H1 (cell line): ENCODE data around the gene KATNAL1. TPM values are rescaled to one million over a fixed set of nuclear protein-coding genes. Genes with fewer than 3 reads are reported as not detected.
A peak's percentile ranks its signal among the peaks of the same experiment; 100 is the strongest.

ENCODE experiments used
- CTCF ChIA-PET: fragments of 300-600 bp; sonication (Branson Sonifier 250); formaldehyde crosslinking; loops from one replicate; lab custom pipeline; 2021; ENCODE audit not compliant: partially characterized antibody; lab: Charles Lee
- POLR2A ChIA-PET: fragments of 300-600 bp; sonication (Branson Sonifier 250); formaldehyde crosslinking; loops from one replicate; lab custom pipeline; 2021; ENCODE audit warnings: inconsistent platforms; ENCODE audit not compliant: partially characterized antibody; lab: Charles Lee
- DNase-seq, 2 experiments: peaks; one replicate each; pipeline versions ENCODE4 v3.0.0 to v3.0.0-alpha.2; 2010 to 2022; ENCODE audit warnings: low spot score in 2 of 2, low read depth in 1 of 2, mixed read lengths in 1 of 2
- FAIRE-seq: peaks from 2 replicates; lab custom pipeline; 2011; peaks lifted over from hg19 to GRCh38; lab: Jason Lieb, UNC
- H2AFZ ChIP-seq: 2 replicates; pipeline ENCODE4 v1.8.1; 2012; ENCODE audit warnings: low read length, inconsistent platforms
- H2AK5ac ChIP-seq: 2 replicates; pipeline ENCODE4 v1.6.1; 2013; ENCODE audit warnings: low read depth, low read length
- H2BK120ac ChIP-seq: replicated peaks from 2 replicates; pipeline ENCODE3; 2013; ENCODE audit warnings: low read depth, low read length, inconsistent platforms
- H2BK12ac ChIP-seq: 2 replicates; pipeline ENCODE4 v1.6.1; 2013; ENCODE audit warnings: low read depth, low read length
- H2BK15ac ChIP-seq: 2 replicates; pipeline ENCODE4 v1.6.1; 2013; ENCODE audit warnings: low read length
- H2BK20ac ChIP-seq: 2 replicates; pipeline ENCODE4 v1.6.1; 2013; ENCODE audit warnings: low read length
- H2BK5ac ChIP-seq: 2 replicates; pipeline ENCODE4 v1.6.1; 2013; ENCODE audit warnings: low read depth, low read length
- H3K14ac ChIP-seq: 2 replicates; pipeline ENCODE4 v1.6.1; 2013; ENCODE audit warnings: inconsistent platforms; ENCODE audit not compliant: insufficient read length
- H3K18ac ChIP-seq: 2 replicates; pipeline ENCODE4 v1.6.1; 2013; ENCODE audit warnings: low read length; ENCODE audit errors: extremely low read depth
- H3K23ac ChIP-seq: 2 replicates; pipeline ENCODE4 v1.6.1; 2013; ENCODE audit warnings: inconsistent platforms; ENCODE audit not compliant: insufficient read length
- H3K23me2 ChIP-seq: 2 replicates; pipeline ENCODE4 v1.6.1; 2013; ENCODE audit warnings: low read depth, low read length
- H3K27ac ChIP-seq: 2 replicates; pipeline ENCODE4 v1.6.1; 2011; ENCODE audit warnings: low read depth, low read length, inconsistent platforms
- H3K27me3 ChIP-seq, 4 experiments: replicated peaks in 1 of 4; 1 replicate in 1 of 4; 2 replicates in 3 of 4; pipeline versions ENCODE4 v1.6.1 to v1.8.1; 2011 to 2013; ENCODE audit warnings: low read length in 3 of 4, mild to moderate bottlenecking in 3 of 4, inconsistent platforms in 2 of 4, mixed read lengths in 2 of 4, moderate library complexity in 1 of 4; ENCODE audit not compliant: control insufficient read depth in 3 of 4, insufficient read depth in 3 of 4; ENCODE audit errors: extremely low read depth in 1 of 4
- H3K36me3 ChIP-seq, 4 experiments: 2 replicates each; pipeline versions ENCODE4 v1.6.1 to v1.8.1; 2011 to 2013; ENCODE audit warnings: mild to moderate bottlenecking in 4 of 4, low read length in 3 of 4, moderate library complexity in 2 of 4, control low read depth in 1 of 4, inconsistent platforms in 1 of 4; ENCODE audit not compliant: insufficient read depth in 4 of 4, control insufficient read depth in 2 of 4
- H3K4ac ChIP-seq: replicated peaks from 2 replicates; pipeline ENCODE3; 2013; ENCODE audit warnings: low read length, low read depth, mixed read lengths, inconsistent platforms; ENCODE audit not compliant: insufficient read length
- H3K4me1 ChIP-seq, 4 experiments: replicated peaks in 1 of 4; 1 replicate in 1 of 4; 2 replicates in 3 of 4; pipeline versions ENCODE4 v1.6.1 to v1.8.1; 2011 to 2013; ENCODE audit warnings: low read length in 3 of 4, inconsistent platforms in 2 of 4, mixed read lengths in 1 of 4; ENCODE audit not compliant: insufficient read depth in 4 of 4, control insufficient read depth in 3 of 4
- H3K4me2 ChIP-seq, 2 experiments: 2 replicates each; pipeline versions ENCODE4 v1.6.1 to v1.8.1; 2011 to 2013; ENCODE audit warnings: low read depth in 2 of 2, low read length in 2 of 2, control low read depth in 1 of 2, inconsistent platforms in 1 of 2, mild to moderate bottlenecking in 1 of 2; ENCODE audit not compliant: insufficient read depth in 1 of 2
- H3K4me3 ChIP-seq, 4 experiments: fragments of 200-600, 300-600 bp in 1 of 4; sonication (generic), shearing (Covaris generic), sonication (Bioruptor Twin) in 1 of 4; 2 replicates each; pipeline versions ENCODE4 v1.5.1 to v1.8.1; 2011 to 2016; ENCODE audit warnings: low read length in 4 of 4, low read depth in 3 of 4, control low read depth in 2 of 4, inconsistent platforms in 2 of 4, mild to moderate bottlenecking in 2 of 4, mixed read lengths in 1 of 4, moderate library complexity in 1 of 4; ENCODE audit not compliant: insufficient read depth in 2 of 4; ENCODE audit errors: extremely low read depth in 1 of 4
- H3K56ac ChIP-seq: replicated peaks from 2 replicates; pipeline ENCODE3; 2013; ENCODE audit warnings: low read depth, mild to moderate bottlenecking, mixed read lengths, low read length, inconsistent platforms; ENCODE audit not compliant: insufficient read length
- H3K79me1 ChIP-seq: 2 replicates; pipeline ENCODE4 v1.6.1; 2013; ENCODE audit warnings: low read depth, low read length, control low read depth
- H3K79me2 ChIP-seq, 2 experiments: 2 replicates each; pipeline versions ENCODE4 v1.6.1 to v1.8.1; 2012 to 2013; ENCODE audit warnings: low read length in 2 of 2, mild to moderate bottlenecking in 2 of 2, inconsistent platforms in 1 of 2; ENCODE audit not compliant: insufficient read depth in 2 of 2, control insufficient read depth in 1 of 2
- H3K9ac ChIP-seq, 4 experiments: replicated peaks in 1 of 4; 1 replicate in 1 of 4; 2 replicates in 3 of 4; pipeline versions ENCODE4 v1.6.1 to v1.8.1; 2011 to 2013; ENCODE audit warnings: low read depth in 3 of 4, low read length in 3 of 4, control low read depth in 2 of 4, mild to moderate bottlenecking in 2 of 4, moderate library complexity in 2 of 4, inconsistent platforms in 1 of 4; ENCODE audit errors: extremely low read depth in 1 of 4
- H3K9me3 ChIP-seq, 2 experiments: 2 replicates each; pipeline versions ENCODE4 v1.6.1 to v1.8.1; 2012 to 2013; ENCODE audit warnings: mild to moderate bottlenecking in 2 of 2, moderate library complexity in 2 of 2, control low read depth in 1 of 2, inconsistent platforms in 1 of 2, low read depth in 1 of 2, low read length in 1 of 2, mixed read lengths in 1 of 2; ENCODE audit not compliant: insufficient read depth in 2 of 2
- H4K20me1 ChIP-seq, 2 experiments: replicated peaks in 1 of 2; 2 replicates each; pipeline versions ENCODE3 to v1.8.1; 2011 to 2013; ENCODE audit warnings: inconsistent platforms in 2 of 2, low read length in 2 of 2, mild to moderate bottlenecking in 1 of 2; ENCODE audit not compliant: insufficient read depth in 2 of 2, control insufficient read depth in 1 of 2
- H4K5ac ChIP-seq: 2 replicates; pipeline ENCODE4 v1.6.1; 2013; ENCODE audit warnings: low read length, low read depth, mixed read lengths, inconsistent platforms; ENCODE audit not compliant: insufficient read length
- H4K8ac ChIP-seq: 2 replicates; pipeline ENCODE4 v1.8.0; 2013; ENCODE audit warnings: mild to moderate bottlenecking, moderate library complexity, low read length, inconsistent platforms; ENCODE audit not compliant: insufficient read depth; ENCODE audit errors: extremely low read depth
- H4K91ac ChIP-seq: replicated peaks from 2 replicates; pipeline ENCODE3; 2013; ENCODE audit warnings: low read length, mixed read lengths, inconsistent platforms; ENCODE audit not compliant: insufficient read length
- BCL11A ChIP-seq, 2 experiments: IDR thresholded peaks; one replicate each; pipeline ENCODE4 v1.6.1; 2011; ENCODE audit warnings: low read depth in 2 of 2, low read length in 2 of 2, mild to moderate bottlenecking in 2 of 2
- CHD2 ChIP-seq: IDR thresholded peaks from 2 replicates; pipeline ENCODE4 v1.6.1; 2012; ENCODE audit warnings: low read length, improper control_type of control experiment
- CTBP2 ChIP-seq: IDR thresholded peaks from 2 replicates; pipeline ENCODE4 v1.7.0; 2011; ENCODE audit warnings: borderline replicate concordance, mild to moderate bottlenecking, moderate library complexity, mixed read lengths, low read length; ENCODE audit not compliant: insufficient read depth, insufficient read length
- JUN ChIP-seq: IDR thresholded peaks from 2 replicates; pipeline ENCODE4 v1.6.1; 2011; ENCODE audit warnings: low read depth, mild to moderate bottlenecking, improper control_type of control experiment, low read length
- NRF1 ChIP-seq: IDR thresholded peaks from 2 replicates; pipeline ENCODE4 v1.6.1; 2011; ENCODE audit warnings: mild to moderate bottlenecking, low read depth, low read length, improper control_type of control experiment
- PHF8 ChIP-seq: fragments of 200-600 bp; sonication (generic); conservative IDR thresholded peaks from 2 replicates; pipeline ENCODE4 v1.7.1; 2012; ENCODE audit warnings: low read depth, mild to moderate bottlenecking, inconsistent platforms, low read length, moderate library complexity
- SIN3A ChIP-seq, 2 experiments: IDR thresholded peaks in 1 of 2; conservative IDR thresholded peaks in 1 of 2; 2 replicates each; pipeline ENCODE4 v1.6.1; 2011 to 2012; ENCODE audit warnings: low read length in 2 of 2, improper control_type of control experiment in 1 of 2, low read depth in 1 of 2, mild to moderate bottlenecking in 1 of 2
- TCF12 ChIP-seq: IDR thresholded peaks from 2 replicates; pipeline ENCODE4 v1.6.1; 2011; ENCODE audit warnings: low read depth, mild to moderate bottlenecking, low read length
- WGBS, 2 experiments: shearing (Covaris generic) in 1 of 2; methylation state at CpG; one replicate each; pipeline versions ENCODE4 v1.1.6 to v1.1.7; 2013 to 2015; ENCODE audit warnings: low lambda C conversion rate in 2 of 2, mixed read lengths in 2 of 2, inconsistent platforms in 1 of 2, low coverage in 1 of 2, missing lambda C conversion rate in 1 of 2; ENCODE audit not compliant: insufficient replicate concordance in 2 of 2, insufficient coverage in 1 of 2, insufficient read length in 1 of 2; ENCODE audit errors: extremely low coverage in 1 of 2, missing lambda C conversion rate in 1 of 2; 5-methylcytosine and 5-hydroxymethylcytosine counted together
- long read RNA-seq, 2 experiments: library from RNA in 1 of 2; library from capped mRNA in 1 of 2; stranded (forward); transcript quantifications; one replicate each; pipeline ENCODE4 v2.0.0, GENCODE V29; 2021; ENCODE audit warnings: inconsistent platforms in 1 of 2
- polyA minus RNA-seq, 3 experiments: library from RNA; depleted of rRNA, polyadenylated mRNA; stranded (reverse); fragments of >200 nt; gene quantifications; 1 replicate in 2 of 3; 2 replicates in 1 of 3; pipeline ENCODE4 v1.2.3, GENCODE V29; 2011
- polyA plus RNA-seq, 7 experiments: library from polyadenylated mRNA; depleted of rRNA in 3 of 7; stranded (reverse) in 5 of 7; unstranded in 2 of 7; fragments of >200 nt in 5 of 7; fragments of 200-250 nt in 2 of 7; gene quantifications; 1 replicate in 5 of 7; 2 replicates in 1 of 7; 4 replicates in 1 of 7; pipeline versions ENCODE4 v1.2.1 to v1.2.3, GENCODE V29; 2011 to 2013; ENCODE audit warnings: missing spikeins in 2 of 7, mixed read lengths in 2 of 7
- total RNA-seq: library from RNA; stranded (reverse); fragmentation: NEBNext Ultra II Directional; extraction: Animal tissue kit (Norgen Biotek cat#: 25700); gene quantifications from 2 replicates; pipeline ENCODE4 v1.2.1, GENCODE V29; 2021

Gene KATNAL1
- total RNA-seq (10.2 and 13.2 TPM in 2 replicates), polyA plus RNA-seq (2011; rRNA removed) (3.0 and 4.0 TPM in 2 replicates), polyA minus RNA-seq (2011; rRNA and poly(A)+ RNA removed) (8.2 and 12.3 TPM in 2 replicates)
- 4.4 TPM for polyA plus RNA-seq (2011; cell fraction: cytosol; rRNA removed)
- 1.7 TPM for polyA plus RNA-seq (2011; cell fraction: nucleus; rRNA removed)
- polyA plus RNA-seq (2012, experiment 1 of 2): 4.7 to 8.8 TPM (median 6.6 TPM) in 4 replicates
- 0.38 TPM for polyA plus RNA-seq (2012, experiment 2 of 2)
- 3.4 TPM for polyA plus RNA-seq (2013, experiment 1 of 2)
- 3.1 TPM for polyA plus RNA-seq (2013, experiment 2 of 2)
- polyA minus RNA-seq (2011; cell fraction: cytosol; rRNA and poly(A)+ RNA removed): 9.5 TPM
- 13.1 TPM for polyA minus RNA-seq (2011; cell fraction: nucleus; rRNA and poly(A)+ RNA removed)
- long read RNA-seq, experiment 1, partial matches to known transcripts: 1 of 7 reads
- long read RNA-seq, experiment 1, other reads (novel, unspliced or antisense): 5 of 7 reads
- long read RNA-seq, experiment 2, partial matches to known transcripts: 0 of 7 reads
- long read RNA-seq, experiment 2, other reads (novel, unspliced or antisense): 4 of 7 reads

DNA sequence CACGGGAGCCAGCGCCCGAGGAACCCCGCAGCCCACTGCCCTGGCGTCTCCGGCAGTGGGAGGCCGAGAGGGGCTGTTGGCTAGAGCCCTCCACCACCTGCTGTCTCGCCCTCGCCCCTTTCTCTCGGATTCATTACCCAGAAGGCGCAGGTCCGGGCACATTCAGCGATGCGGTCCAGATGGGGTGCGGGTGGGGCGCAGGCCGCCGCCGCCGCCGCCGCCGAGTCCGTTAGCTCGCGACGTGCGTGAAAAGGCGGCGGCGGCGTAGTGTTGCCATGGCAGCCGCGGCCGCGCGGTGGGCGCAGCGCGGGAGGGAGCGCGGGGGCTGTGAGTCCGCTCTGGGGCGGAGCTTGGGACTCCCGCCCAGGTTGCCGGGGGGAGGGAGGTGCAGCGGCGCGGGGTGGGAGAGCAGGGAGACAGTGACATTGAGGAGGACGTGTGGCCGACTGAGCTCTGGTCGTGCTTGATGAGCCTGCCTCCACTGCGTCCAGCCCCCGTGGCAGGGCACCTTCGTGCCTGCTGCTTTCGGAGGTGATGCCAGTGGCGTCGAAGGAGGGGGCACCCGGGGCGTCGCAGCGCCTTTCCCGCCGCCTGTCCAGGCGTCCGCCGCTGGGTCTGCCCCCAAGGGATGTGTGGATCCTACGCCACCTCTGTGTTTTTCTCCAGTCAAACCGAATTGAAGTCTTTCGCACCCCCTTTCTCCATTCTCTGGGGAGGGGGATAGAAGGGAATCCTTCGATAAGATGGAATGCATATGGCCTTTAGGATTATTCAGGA is at the start of gene KATNAL1:
KATNAL1 (minus strand) TSS at position 358 of the 777 bp plus-strand sequence. CDS start 23,774 bp downstream, outside the sequence.
- Histone ChIP-seq H3K4me1 (peaks cover 0 to 2% (median 0%) of the 10 kb centered on the region in 4 experiments; a peak in 2 of 7 replicates), H3K18ac (peak within 1 kb of the TSS; percentile 97), H3K4ac (peak within 1 kb of the TSS; percentile 59), H3K79me2 (peaks cover 0 to 31% of the 10 kb centered on the region in 2 experiments; a peak in 2 of 4 replicates), H2BK20ac (no peak within 1 kb of the TSS), H2BK15ac (no peak within 1 kb of the TSS; the same call in 1 of the 2 replicates), H3K23ac (no peak within 1 kb of the TSS), H3K79me1 (no peaks in the 10 kb centered on the region), H2AFZ (peak within 1 kb of the TSS; percentile 92), H2BK12ac (peak within 1 kb of the TSS; percentile 62; the same call in 1 of the 2 replicates), H3K9ac (peak within 1 kb of the TSS; percentile 52 to 81 (median 65); a peak in 6 of 7 replicates), H3K27me3 (no peaks in the 10 kb centered on the region), H3K27ac (no peak within 1 kb of the TSS), H3K4me2 (peak within 1 kb of the TSS; percentile 71 to 76), H3K9me3 (no peaks in the 10 kb centered on the region), H3K56ac (peak within 1 kb of the TSS; percentile 80), H2AK5ac (no peak within 1 kb of the TSS), H4K20me1 (no peaks in the 10 kb centered on the region), H2BK5ac (peak within 1 kb of the TSS; percentile 89; the same call in 1 of the 2 replicates), H4K91ac (peak within 1 kb of the TSS; percentile 82), H4K5ac (peak within 1 kb of the TSS; percentile 90), H3K23me2 (peaks cover 3% of the 10 kb centered on the region), H3K36me3 (no peaks in the 10 kb centered on the region), H4K8ac (peak within 1 kb of the TSS; percentile 95), H2BK120ac (no peak within 1 kb of the TSS), H3K14ac (no peak within 1 kb of the TSS), H3K4me3 (peak within 1 kb of the TSS; percentile 67 to 88 (median 81))
- ChIA-PET POLR2A (interaction anchor here (1.0 to 1.9 kb wide), 3 partner anchors 10 to 158 kb away, joined by 3 to 4 read pairs (median 4); partner anchors contain the start of genes HMGB1 and UBE2L5), CTCF (interaction anchor here (1.0 to 1.4 kb wide), 3 partner anchors 28 to 176 kb away, joined by 3 to 7 read pairs (median 5); no protein-coding TSS in a partner anchor)
- DNase-seq (peak; percentile 15 to 83), FAIRE-seq (no peak)
- WGBS, 2 experiments: 2% methylated on average over 48 of the region's 71 CpGs; no CpG with 5 or more reads in 1 of the 2 experiments
- TF ChIP-seq CTBP2: no peak
- peak; percentile 47 to 73; a peak in 1 of 4 replicates for TF ChIP-seq SIN3A (conservative IDR thresholded peaks at IDR 0.05 in 1 of 2, IDR thresholded peaks at IDR 0.05 in 1 of 2; ENCODE audit: low read depth in 1 of 2, low read length in 2 of 2)
- no peak for TF ChIP-seq NRF1
- no peak for TF ChIP-seq CHD2
- TF ChIP-seq BCL11A (IDR thresholded peaks at IDR 0.05; ENCODE audit: low read depth in 2 of 2, low read length in 2 of 2): no peak
- no peak for TF ChIP-seq TCF12
- TF ChIP-seq JUN: no peak
- TF ChIP-seq PHF8: peak; percentile 64
